GM19467 (cell line): Measurements from ENCODE around the gene HLA-DQB1.
"Not testable (repeated sequence)": the region's sequence is repeated elsewhere in the genome, so short reads cannot be mapped to it uniquely, and the experiment has no call there.

Experiments
- ATAC-seq: cut with Tn5 transposase; IDR thresholded peaks from one replicate; pipeline ENCODE4 v1.9.1; 2021; ENCODE audit warnings: mild to moderate bottlenecking, moderate library complexity; ENCODE audit not compliant: unreplicated experiment

The HLA-DQB1 gene

GRCh38 chr6:32629793-32630192, 36.7 kb downstream of the HLA-DQB1 start:
- ATAC-seq = not testable (repeated sequence)

- no peak for ATAC-seq
Observed at GRCh38 chr6:32627831-32628230, 38.6 kb downstream of the HLA-DQB1 start.

- no peak for ATAC-seq
Observed at GRCh38 chr6:32627249-32627648, 39.2 kb downstream of the HLA-DQB1 start.

- ATAC-seq = no peak
Observed at GRCh38 chr6:32625137-32625536, 41.3 kb downstream of the HLA-DQB1 start.

GRCh38 chr6:32624565-32624964, 41.9 kb downstream of the HLA-DQB1 start:
- ATAC-seq = no peak

- ATAC-seq = no peak
Observed at GRCh38 chr6:32623693-32624092, 42.8 kb downstream of the HLA-DQB1 start.

- ATAC-seq = peak; percentile 67
Observed at GRCh38 chr6:32622545-32623401, 43.7 kb downstream of the HLA-DQB1 start.

- ATAC-seq = no peak
Observed at GRCh38 chr6:32621372-32621771, 45.1 kb downstream of the HLA-DQB1 start.

- no peak for ATAC-seq
Observed at GRCh38 chr6:32617751-32618150, 48.7 kb downstream of the HLA-DQB1 start.

GRCh38 chr6:32615885-32616532, 50.4 kb downstream of the HLA-DQB1 start:
- no peak for ATAC-seq

- no peak for ATAC-seq
Observed at GRCh38 chr6:32614366-32615081, 51.9 kb downstream of the HLA-DQB1 start.

- no peak for ATAC-seq
Observed at GRCh38 chr6:32613475-32613874, 53.0 kb downstream of the HLA-DQB1 start.

GRCh38 chr6:32610682-32611296, 55.7 kb downstream of the HLA-DQB1 start:
- ATAC-seq = no peak

GRCh38 chr6:32609731-32610640, 56.5 kb downstream of the HLA-DQB1 start:
- ATAC-seq = peak; percentile 82
